ENCODE results near the gene DICER1. TPM values are rescaled to one million over a fixed set of nuclear protein-coding genes. Genes with fewer than 3 reads are reported as not detected.
"Not testable (repeated sequence)": the region's sequence is repeated elsewhere in the genome, so short reads cannot be mapped to it uniquely, and the experiment has no call there.

DICER1 gene
- polyA plus RNA-seq, 3 donors = 49.6 to 60.5 (median 59.2) TPM

- no peak for DNase-seq (ENCODE audit: extremely low read depth in 1 of 11, low read depth in 9 of 11, low spot score in 4 of 11)
Observed at GRCh38 chr14:95189367-95190132, 32.2 kb upstream of the DICER1 start.

- no peak for DNase-seq (ENCODE audit: extremely low read depth in 1 of 11, low read depth in 9 of 11, low spot score in 4 of 11)
Observed at GRCh38 chr14:95188380-95188779, 31.1 kb upstream of the DICER1 start.

GRCh38 chr14:95185767-95186392 lies 28.6 kb upstream of the DICER1 start:
- DNase-seq (ENCODE audit: extremely low read depth in 1 of 11, low read depth in 9 of 11, low spot score in 4 of 11) = no peak

GRCh38 chr14:95185033-95185766 lies 27.9 kb upstream of the DICER1 start:
- DNase-seq (ENCODE audit: extremely low read depth in 1 of 11, low read depth in 9 of 11, low spot score in 4 of 11) = peak in 7 of 11 donors; percentile 29 to 66 (median 50)

- DNase-seq (ENCODE audit: extremely low read depth in 1 of 11, low read depth in 9 of 11, low spot score in 4 of 11) = no peak
Observed at GRCh38 chr14:95184413-95184790, 27.1 kb upstream of the DICER1 start.

- DNase-seq (ENCODE audit: extremely low read depth in 1 of 11, low read depth in 9 of 11, low spot score in 4 of 11) = peak in 1 of 11 donors; percentile 40
Observed at GRCh38 chr14:95183532-95184412, 26.4 kb upstream of the DICER1 start.

GRCh38 chr14:95183082-95183481 lies 25.8 kb upstream of the DICER1 start:
- DNase-seq (ENCODE audit: extremely low read depth in 1 of 11, low read depth in 9 of 11, low spot score in 4 of 11) = no peak

- DNase-seq (ENCODE audit: extremely low read depth in 1 of 11, low read depth in 9 of 11, low spot score in 4 of 11) = no peak
Observed at GRCh38 chr14:95182379-95182778, 25.1 kb upstream of the DICER1 start.

GRCh38 chr14:95180966-95181741 lies 23.8 kb upstream of the DICER1 start:
- DNase-seq (ENCODE audit: extremely low read depth in 1 of 11, low read depth in 9 of 11, low spot score in 4 of 11) = no peak

GRCh38 chr14:95175670-95176069 lies 18.3 kb upstream of the DICER1 start:
- DNase-seq (ENCODE audit: extremely low read depth in 1 of 11, low read depth in 9 of 11, low spot score in 4 of 11) = not testable (repeated sequence)

- DNase-seq (ENCODE audit: extremely low read depth in 1 of 11, low read depth in 9 of 11, low spot score in 4 of 11) = no peak
Observed at GRCh38 chr14:95174184-95174792, 17.0 kb upstream of the DICER1 start.

GRCh38 chr14:95173518-95173917 lies 16.2 kb upstream of the DICER1 start:
- no peak for DNase-seq (ENCODE audit: extremely low read depth in 1 of 11, low read depth in 9 of 11, low spot score in 4 of 11)

- DNase-seq (ENCODE audit: extremely low read depth in 1 of 11, low read depth in 9 of 11, low spot score in 4 of 11) = no peak
Observed at GRCh38 chr14:95167177-95167576, 9.8 kb upstream of the DICER1 start.

- no peak for DNase-seq (ENCODE audit: extremely low read depth in 1 of 11, low read depth in 9 of 11, low spot score in 4 of 11)
Observed at GRCh38 chr14:95165517-95165916, 8.2 kb upstream of the DICER1 start.

GRCh38 chr14:95164506-95164905 lies 7.2 kb upstream of the DICER1 start:
- no peak for DNase-seq (ENCODE audit: extremely low read depth in 1 of 11, low read depth in 9 of 11, low spot score in 4 of 11)

GRCh38 chr14:95163666-95164065 lies 6.3 kb upstream of the DICER1 start:
- DNase-seq (ENCODE audit: extremely low read depth in 1 of 11, low read depth in 9 of 11, low spot score in 4 of 11) = no peak

GRCh38 chr14:95163132-95163531 lies 5.8 kb upstream of the DICER1 start:
- no peak for DNase-seq (ENCODE audit: extremely low read depth in 1 of 11, low read depth in 9 of 11, low spot score in 4 of 11)

GRCh38 chr14:95162641-95163040 lies 5.3 kb upstream of the DICER1 start:
- no peak for DNase-seq (ENCODE audit: extremely low read depth in 1 of 11, low read depth in 9 of 11, low spot score in 4 of 11)
